ENCODE data around the gene GARNL3. TPM values are rescaled to one million over a fixed set of nuclear protein-coding genes. Genes with fewer than 3 reads are reported as not detected.

GARNL3 gene
- total RNA-seq, 1 experiment from 2014 or later: 15.5 TPM

Other genes starting within 250 kb of the GARNL3 start
- gene ANGPTL2, start 142.1 kb upstream of the GARNL3 start, total RNA-seq (2014; rRNA removed): 0.07 and 0.75 TPM in 2 replicates
- 29.0 and 43.7 TPM in 2 replicates for gene SLC2A8, start 132.4 kb downstream of the GARNL3 start, total RNA-seq (2014; rRNA removed)
- 4.9 and 5.8 TPM in 2 replicates for gene ZNF79, start 159.6 kb downstream of the GARNL3 start, total RNA-seq (2014; rRNA removed)
- 1,109 and 1,417 TPM in 2 replicates for gene RPL12, start 186.6 kb downstream of the GARNL3 start, total RNA-seq (2014; rRNA removed)
- gene LRSAM1, start 186.7 kb downstream of the GARNL3 start, total RNA-seq (2014; rRNA removed): 9.6 and 11.1 TPM in 2 replicates

Data from PC-3 (cell line).